ENCODE results near the gene TMEM151A.
"Not testable (repeated sequence)": the region's sequence is repeated elsewhere in the genome, so short reads cannot be mapped to it uniquely, and the experiment has no call there.

TMEM151A gene

GRCh38 chr11:66267379-66268243 is 24.1 kb upstream of the TMEM151A start:
- peak; percentile 30 for DNase-seq (ENCODE audit: low read depth)

- peak; percentile 95 for DNase-seq (ENCODE audit: low read depth)
Observed at GRCh38 chr11:66268244-66268951, 23.3 kb upstream of the TMEM151A start, which contains the start of gene RAB1B. RAB1B (plus strand) TSS chr11:66268639; CDS start chr11:66268680, 41 bp downstream.

GRCh38 chr11:66268952-66269905 is 22.5 kb upstream of the TMEM151A start:
- no peak for DNase-seq (ENCODE audit: low read depth)

GRCh38 chr11:66271816-66272215 is 19.9 kb upstream of the TMEM151A start:
- no peak for DNase-seq (ENCODE audit: low read depth)

- no peak for DNase-seq (ENCODE audit: low read depth)
Observed at GRCh38 chr11:66272596-66272995, 19.1 kb upstream of the TMEM151A start.

GRCh38 chr11:66274219-66274618 is 17.5 kb upstream of the TMEM151A start:
- DNase-seq (ENCODE audit: low read depth) = no peak

- DNase-seq (ENCODE audit: low read depth) = no peak
Observed at GRCh38 chr11:66275396-66275795, 16.3 kb upstream of the TMEM151A start.

- no peak for DNase-seq (ENCODE audit: low read depth)
Observed at GRCh38 chr11:66275984-66276612, 15.6 kb upstream of the TMEM151A start.

- DNase-seq (ENCODE audit: low read depth) = not testable (repeated sequence)
Observed at GRCh38 chr11:66276619-66277018, 15.1 kb upstream of the TMEM151A start.

GRCh38 chr11:66277064-66277463 is 14.6 kb upstream of the TMEM151A start:
- not testable (repeated sequence) for DNase-seq (ENCODE audit: low read depth)

GRCh38 chr11:66277471-66278362 is 14.0 kb upstream of the TMEM151A start, which contains the start of gene CNIH2:
CNIH2 (plus strand) TSS chr11:66278175; CDS start chr11:66278457, 282 bp downstream.
- DNase-seq (ENCODE audit: low read depth) = no peak

GRCh38 chr11:66278363-66279091 is 13.2 kb upstream of the TMEM151A start:
- no peak for DNase-seq (ENCODE audit: low read depth)

- no peak for DNase-seq (ENCODE audit: low read depth)
Observed at GRCh38 chr11:66279092-66279734, 12.5 kb upstream of the TMEM151A start.

GRCh38 chr11:66280428-66280827 is 11.3 kb upstream of the TMEM151A start:
- DNase-seq (ENCODE audit: low read depth) = no peak

GRCh38 chr11:66281001-66281400 is 10.7 kb upstream of the TMEM151A start:
- no peak for DNase-seq (ENCODE audit: low read depth)

GRCh38 chr11:66281776-66282467 is 9.8 kb upstream of the TMEM151A start:
- DNase-seq (ENCODE audit: low read depth) = no peak

GRCh38 chr11:66282468-66283455 is 8.9 kb upstream of the TMEM151A start:
- DNase-seq (ENCODE audit: low read depth) = peak; percentile 67
